Measurements from ENCODE around the gene RASSF3.
"Not testable (repeated sequence)": the region's sequence is repeated elsewhere in the genome, so short reads cannot be mapped to it uniquely, and the experiment has no call there.

The RASSF3 gene

DNA sequence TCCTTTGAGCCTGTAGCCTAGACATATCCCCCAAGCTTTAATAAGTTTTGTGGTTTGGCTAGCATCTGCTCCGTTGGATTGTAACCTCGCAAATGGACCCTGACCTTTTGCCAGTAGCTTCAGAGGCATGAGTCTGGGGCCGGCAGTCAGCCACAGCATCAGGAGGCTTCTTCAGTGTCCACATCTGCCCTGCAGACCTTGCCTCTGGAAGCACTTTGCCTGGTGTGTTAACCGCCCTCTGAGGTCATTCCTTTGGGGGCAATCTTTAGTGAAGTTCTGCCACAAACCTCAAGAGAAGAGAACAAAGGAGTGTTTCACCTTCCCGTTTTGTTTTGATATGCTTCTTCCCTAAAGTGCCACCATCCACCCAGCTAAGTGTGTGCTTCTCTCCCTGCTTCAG, 77.5 kb downstream of the RASSF3 start:
- Histone ChIP-seq H3K36me3 (ENCODE audit: insufficient read depth, low read length) (peaks cover 48% of the 10 kb centered on the region; the same call in 1 of the 2 replicates), H3K27me3 (ENCODE audit: insufficient read depth, low read length, poor library complexity, severe bottlenecking) (no peaks in the 10 kb centered on the region), H3K4me3 (ENCODE audit: low read length, poor library complexity, severe bottlenecking) (no peak overlapping the region), H3K9me3 (ENCODE audit: insufficient read depth, low read depth, low read length) (no peaks in the 10 kb centered on the region), H3K9me2 (replicated peaks; ENCODE audit: low read depth, low read length) (no peaks in the 10 kb centered on the region), H3K79me2 (ENCODE audit: insufficient read depth, low read length) (peaks cover 13% of the 10 kb centered on the region), H3K4me1 (ENCODE audit: insufficient read depth, low read length, poor library complexity, severe bottlenecking) (peaks cover 23% of the 10 kb centered on the region), H4K20me1 (ENCODE audit: insufficient read depth, low read length, poor library complexity, severe bottlenecking) (no peaks in the 10 kb centered on the region), H3F3A (ENCODE audit: low read depth) (no peaks in the 10 kb centered on the region), H2AFZ (ENCODE audit: low read length) (no peak overlapping the region), H3K9ac (ENCODE audit: low read depth, low read length, poor library complexity, severe bottlenecking) (no peak overlapping the region), H3K4me2 (ENCODE audit: low read depth, low read length, poor library complexity, severe bottlenecking) (no peak overlapping the region)
- no peak for TF ChIP-seq EZH2phosphoT487 (IDR thresholded peaks at IDR 0.05; ENCODE audit: borderline replicate concordance)
- TF ChIP-seq, protein P1, sequence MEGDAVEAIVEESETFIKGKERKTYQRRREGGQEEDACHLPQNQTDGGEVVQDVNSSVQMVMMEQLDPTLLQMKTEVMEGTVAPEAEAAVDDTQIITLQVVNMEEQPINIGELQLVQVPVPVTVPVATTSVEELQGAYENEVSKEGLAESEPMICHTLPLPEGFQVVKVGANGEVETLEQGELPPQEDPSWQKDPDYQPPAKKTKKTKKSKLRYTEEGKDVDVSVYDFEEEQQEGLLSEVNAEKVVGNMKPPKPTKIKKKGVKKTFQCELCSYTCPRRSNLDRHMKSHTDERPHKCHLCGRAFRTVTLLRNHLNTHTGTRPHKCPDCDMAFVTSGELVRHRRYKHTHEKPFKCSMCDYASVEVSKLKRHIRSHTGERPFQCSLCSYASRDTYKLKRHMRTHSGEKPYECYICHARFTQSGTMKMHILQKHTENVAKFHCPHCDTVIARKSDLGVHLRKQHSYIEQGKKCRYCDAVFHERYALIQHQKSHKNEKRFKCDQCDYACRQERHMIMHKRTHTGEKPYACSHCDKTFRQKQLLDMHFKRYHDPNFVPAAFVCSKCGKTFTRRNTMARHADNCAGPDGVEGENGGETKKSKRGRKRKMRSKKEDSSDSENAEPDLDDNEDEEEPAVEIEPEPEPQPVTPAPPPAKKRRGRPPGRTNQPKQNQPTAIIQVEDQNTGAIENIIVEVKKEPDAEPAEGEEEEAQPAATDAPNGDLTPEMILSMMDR (conservative IDR thresholded peaks at IDR 0.05; ENCODE audit: low read length) = no peak

DNA sequence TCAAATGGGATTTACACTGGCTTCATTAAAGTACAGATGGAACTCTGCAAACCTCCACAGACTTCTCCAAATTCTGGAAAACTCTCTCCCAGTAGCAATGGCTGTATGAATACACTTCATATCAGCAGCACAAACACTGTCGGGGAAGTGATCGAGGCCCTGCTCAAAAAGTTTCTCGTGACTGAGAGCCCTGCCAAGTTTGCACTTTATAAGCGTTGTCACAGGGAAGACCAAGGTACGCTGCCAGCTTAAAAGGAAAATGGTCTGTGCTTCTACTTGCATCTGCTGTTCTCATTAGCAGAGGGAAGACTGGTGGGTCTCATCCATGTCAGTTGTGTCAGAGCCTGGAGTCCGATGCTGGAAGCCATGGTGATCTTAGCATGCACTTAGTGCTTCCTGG, 77.9 kb downstream of the RASSF3 start:
- no peak overlapping the region for H3K9ac ChIP-seq (ENCODE audit: low read depth, low read length, poor library complexity, severe bottlenecking)
- H4K20me1 ChIP-seq (ENCODE audit: insufficient read depth, low read length, poor library complexity, severe bottlenecking) = no peaks in the 10 kb centered on the region
- TF ChIP-seq, protein P1 (conservative IDR thresholded peaks at IDR 0.05; ENCODE audit: low read length) = no peak
- TF ChIP-seq EZH2phosphoT487 (IDR thresholded peaks at IDR 0.05; ENCODE audit: borderline replicate concordance) = no peak
- no peaks in the 10 kb centered on the region for H3K27me3 ChIP-seq (ENCODE audit: insufficient read depth, low read length, poor library complexity, severe bottlenecking)
- H3K9me2 ChIP-seq (replicated peaks; ENCODE audit: low read depth, low read length) = no peaks in the 10 kb centered on the region
- H3K4me1 ChIP-seq (ENCODE audit: insufficient read depth, low read length, poor library complexity, severe bottlenecking) = peaks cover 23% of the 10 kb centered on the region
- no peak overlapping the region for H3K4me2 ChIP-seq (ENCODE audit: low read depth, low read length, poor library complexity, severe bottlenecking)
- no peaks in the 10 kb centered on the region for H3K9me3 ChIP-seq (ENCODE audit: insufficient read depth, low read depth, low read length)
- H3K4me3 ChIP-seq (ENCODE audit: low read length, poor library complexity, severe bottlenecking) = no peak overlapping the region
- H3K36me3 ChIP-seq (ENCODE audit: insufficient read depth, low read length) = peaks cover 52% of the 10 kb centered on the region; the same call in 1 of the 2 replicates
- peaks cover 9% of the 10 kb centered on the region for H3K79me2 ChIP-seq (ENCODE audit: insufficient read depth, low read length)
- no peak overlapping the region for H2AFZ ChIP-seq (ENCODE audit: low read length)
- H3F3A ChIP-seq (ENCODE audit: low read depth) = no peaks in the 10 kb centered on the region

DNA sequence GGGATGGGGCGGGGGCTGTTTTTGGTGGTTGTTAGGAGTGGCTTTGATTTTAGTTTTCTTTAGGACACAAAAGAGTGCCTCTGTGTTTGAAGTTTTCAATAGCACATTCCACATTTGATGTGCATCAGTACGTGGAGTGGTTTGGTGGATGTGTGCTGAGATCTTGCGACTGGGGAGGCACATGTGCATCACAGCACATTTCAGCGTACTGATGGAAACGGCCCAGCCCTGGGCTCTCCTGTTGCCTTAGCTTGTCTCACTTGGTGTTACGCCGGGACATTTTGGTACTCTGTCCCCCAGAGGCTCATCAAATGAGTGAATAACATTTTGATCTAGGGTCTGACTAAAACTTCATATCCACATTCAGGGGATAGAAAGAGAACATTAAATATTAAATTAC, 78.4 kb downstream of the RASSF3 start:
- Histone ChIP-seq H2AFZ (ENCODE audit: low read length) (no peak overlapping the region), H3K9me3 (ENCODE audit: insufficient read depth, low read depth, low read length) (no peaks in the 10 kb centered on the region), H3K4me3 (ENCODE audit: low read length, poor library complexity, severe bottlenecking) (no peak overlapping the region), H3K4me2 (ENCODE audit: low read depth, low read length, poor library complexity, severe bottlenecking) (no peak overlapping the region), H3K9me2 (replicated peaks; ENCODE audit: low read depth, low read length) (no peaks in the 10 kb centered on the region), H3K9ac (ENCODE audit: low read depth, low read length, poor library complexity, severe bottlenecking) (no peak overlapping the region), H3K27me3 (ENCODE audit: insufficient read depth, low read length, poor library complexity, severe bottlenecking) (no peaks in the 10 kb centered on the region), H3K4me1 (ENCODE audit: insufficient read depth, low read length, poor library complexity, severe bottlenecking) (peaks cover 23% of the 10 kb centered on the region), H3F3A (ENCODE audit: low read depth) (no peaks in the 10 kb centered on the region), H4K20me1 (ENCODE audit: insufficient read depth, low read length, poor library complexity, severe bottlenecking) (no peaks in the 10 kb centered on the region), H3K36me3 (ENCODE audit: insufficient read depth, low read length) (peaks cover 55% of the 10 kb centered on the region; the same call in 1 of the 2 replicates), H3K79me2 (ENCODE audit: insufficient read depth, low read length) (peaks cover 5% of the 10 kb centered on the region; the same call in 1 of the 2 replicates)
- TF ChIP-seq EZH2phosphoT487 (IDR thresholded peaks at IDR 0.05; ENCODE audit: borderline replicate concordance) = no peak
- TF ChIP-seq, protein P1 (conservative IDR thresholded peaks at IDR 0.05; ENCODE audit: low read length) = no peak

DNA sequence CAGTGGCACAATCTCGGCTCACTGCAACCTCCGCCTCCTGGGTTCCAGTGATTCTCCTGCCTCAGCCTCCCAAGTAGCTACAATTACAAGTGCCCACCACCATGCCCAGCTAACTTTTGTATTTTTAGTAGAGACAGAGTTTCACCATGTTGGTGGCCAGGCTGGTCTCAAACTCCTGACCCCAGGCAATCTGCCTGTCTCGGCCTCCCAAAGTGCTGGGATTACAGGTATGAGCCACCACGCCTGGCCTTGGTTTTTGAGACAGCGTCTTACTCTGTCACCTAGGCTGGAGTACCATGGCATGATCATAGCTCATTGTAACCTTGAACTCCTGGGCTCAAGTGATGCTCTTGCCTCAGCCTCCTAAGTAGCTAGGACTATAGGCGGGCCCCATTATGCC, 79.9 kb downstream of the RASSF3 start:
- H3K79me2 ChIP-seq (ENCODE audit: insufficient read depth, low read length); H3K9ac ChIP-seq (ENCODE audit: low read depth, low read length, poor library complexity, severe bottlenecking); H2AFZ ChIP-seq (ENCODE audit: low read length); H3K4me3 ChIP-seq (ENCODE audit: low read length, poor library complexity, severe bottlenecking); H3K9me2 ChIP-seq (replicated peaks; ENCODE audit: low read depth, low read length); H3F3A ChIP-seq (ENCODE audit: low read depth); H3K27me3 ChIP-seq (ENCODE audit: insufficient read depth, low read length, poor library complexity, severe bottlenecking); H3K4me2 ChIP-seq (ENCODE audit: low read depth, low read length, poor library complexity, severe bottlenecking); H3K9me3 ChIP-seq (ENCODE audit: insufficient read depth, low read depth, low read length); H4K20me1 ChIP-seq (ENCODE audit: insufficient read depth, low read length, poor library complexity, severe bottlenecking): not testable (repeated sequence)
- peaks cover 68% of the 10 kb centered on the region; the same call in 1 of the 2 replicates for H3K36me3 ChIP-seq (ENCODE audit: insufficient read depth, low read length)
- H3K4me1 ChIP-seq (ENCODE audit: insufficient read depth, low read length, poor library complexity, severe bottlenecking) = peaks cover 15% of the 10 kb centered on the region
